ENCODE measurements around the gene RFTN1. TPM values are rescaled to one million over a fixed set of nuclear protein-coding genes. Genes with fewer than 3 reads are reported as not detected.

Gene RFTN1
- total RNA-seq, 1 experiment from 2014 or later = 2.2 TPM

- no peak overlapping the region for H2BK5ac ChIP-seq (ENCODE audit: insufficient read length, low read length)
- no peak overlapping the region for H3K56ac ChIP-seq (ENCODE audit: insufficient read length, low read depth, low read length)
- no peak overlapping the region for H2AFZ ChIP-seq (ENCODE audit: low read length)
- no peak for TF ChIP-seq CTCF (conservative IDR thresholded peaks at IDR 0.05)
- no peak overlapping the region for H3K27ac ChIP-seq (ENCODE audit: insufficient read length, low read depth, low read length)
- no peak overlapping the region for H4K91ac ChIP-seq (ENCODE audit: insufficient read length, low read depth, low read length)
- no peak overlapping the region for H3K9ac ChIP-seq (ENCODE audit: extremely low read depth, insufficient read length, low read length)
- H4K5ac ChIP-seq (ENCODE audit: insufficient read length, low read depth, low read length) = no peak overlapping the region
- H3T11ph ChIP-seq (ENCODE audit: low read length) = no peak overlapping the region
- H3K27me3 ChIP-seq (ENCODE audit: insufficient read depth, low read length) = no peaks in the 10 kb centered on the region
- H4K8ac ChIP-seq (replicated peaks; ENCODE audit: insufficient read length, low read depth, low read length) = no peak overlapping the region
- H2BK120ac ChIP-seq (ENCODE audit: low read depth, low read length, poor library complexity, severe bottlenecking) = no peak overlapping the region
- H3K4me1 ChIP-seq (ENCODE audit: insufficient read depth, low read length) = peaks cover 16% of the 10 kb centered on the region; the same call in 1 of the 2 replicates
- Mint-ChIP-seq H3K4me3 (no peak overlapping the region), H3K4me1 (peaks cover 41% of the 10 kb centered on the region in 2 experiments), H3K9me3 (no peaks in the 10 kb centered on the region; a peak in 1 of 5 replicates), H3K27me3 (ENCODE audit: low read depth) (peaks cover 45% of the 10 kb centered on the region), H3K27ac (no peak overlapping the region), H3K36me3 (ENCODE audit: insufficient read depth in 1 of 3, low read depth in 3 of 3) (no peaks in the 10 kb centered on the region; a peak in 1 of 7 replicates)
- no peaks in the 10 kb centered on the region for H3K79me2 ChIP-seq (ENCODE audit: insufficient read depth, low read length)
- H2AK5ac ChIP-seq (ENCODE audit: insufficient read length, low read length) = no peak overlapping the region
- H3K9me3 ChIP-seq (ENCODE audit: control insufficient read depth, low read depth, low read length) = no peaks in the 10 kb centered on the region
- no peak overlapping the region for H3K23ac ChIP-seq (ENCODE audit: insufficient read length, low read depth, low read length)
- no peaks in the 10 kb centered on the region for H3K79me1 ChIP-seq (ENCODE audit: insufficient read depth, low read depth, low read length, poor library complexity, severe bottlenecking)
- WGBS (ENCODE audit: extremely low coverage, insufficient read length, low lambda C conversion rate) = no CpG with 5 or more reads among the region's 6 CpGs
- no peak overlapping the region for H2BK12ac ChIP-seq (ENCODE audit: insufficient read length, low read depth, low read length)
- H3K14ac ChIP-seq (ENCODE audit: insufficient read depth, low read length) = no peak overlapping the region
- no peak for DNase-seq
- no peaks in the 10 kb centered on the region for H3K23me2 ChIP-seq (ENCODE audit: insufficient read length, low read depth, low read length, poor library complexity, severe bottlenecking)
- no peaks in the 10 kb centered on the region for H4K20me1 ChIP-seq (ENCODE audit: control insufficient read depth, insufficient read depth, insufficient read length)
- no peak overlapping the region for H3K4ac ChIP-seq (ENCODE audit: low read depth, low read length)
- H3K18ac ChIP-seq (ENCODE audit: insufficient read length, low read depth, low read length) = no peak overlapping the region
- H3K4me2 ChIP-seq (ENCODE audit: insufficient read depth, insufficient read length, low read length) = no peak overlapping the region
- H2BK15ac ChIP-seq (ENCODE audit: low read depth, low read length) = no peak overlapping the region
- no peak overlapping the region for H2BK20ac ChIP-seq (ENCODE audit: low read depth, low read length, poor library complexity, severe bottlenecking)
Measured at GRCh38 chr3:16484216-16484615, 29.3 kb downstream of the RFTN1 start.
